ENCODE data around the gene TMEM213. TPM values are rescaled to one million over a fixed set of nuclear protein-coding genes. Genes with fewer than 3 reads are reported as not detected.
"Not testable (repeated sequence)": the region's sequence is repeated elsewhere in the genome, so short reads cannot be mapped to it uniquely, and the experiment has no call there.

Gene TMEM213
- total RNA-seq, 1 donor from 2014 or later: not detected

DNA sequence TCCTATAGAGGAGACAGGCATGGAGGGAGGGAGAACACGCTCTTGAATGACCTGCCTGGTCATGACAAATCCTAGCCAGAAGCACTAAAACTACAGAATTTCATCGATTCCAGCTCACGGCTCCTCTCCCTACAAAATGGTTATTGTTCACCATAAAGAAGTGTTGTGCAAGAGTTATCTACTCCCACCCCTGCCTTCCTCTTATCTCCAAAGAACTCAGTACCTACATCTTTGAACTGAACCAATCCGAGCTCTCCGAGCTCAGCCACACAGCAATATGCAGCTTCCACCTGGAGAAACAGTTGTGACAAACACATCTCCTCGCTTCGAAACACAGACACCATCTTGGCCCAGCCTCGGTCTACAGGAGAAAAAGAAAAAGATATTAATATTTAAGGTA lies 26.9 kb upstream of the TMEM213 start:
- H3K27ac Mint-ChIP-seq: no peak overlapping the region
- intact Hi-C loops (cut with micrococcal nuclease): no loop called here
- H3K4me3 Mint-ChIP-seq (ENCODE audit: low read depth): no peak overlapping the region
- no peaks in the 10 kb centered on the region for H3K36me3 Mint-ChIP-seq (ENCODE audit: low read depth)
- H3K9me3 Mint-ChIP-seq: no peaks in the 10 kb centered on the region
- H3K4me1 Mint-ChIP-seq (ENCODE audit: low read depth): no peaks in the 10 kb centered on the region
- DNase-seq (ENCODE audit: low spot score): no peak
- H3K27me3 Mint-ChIP-seq (ENCODE audit: low read depth): peaks cover 7% of the 10 kb centered on the region

DNA sequence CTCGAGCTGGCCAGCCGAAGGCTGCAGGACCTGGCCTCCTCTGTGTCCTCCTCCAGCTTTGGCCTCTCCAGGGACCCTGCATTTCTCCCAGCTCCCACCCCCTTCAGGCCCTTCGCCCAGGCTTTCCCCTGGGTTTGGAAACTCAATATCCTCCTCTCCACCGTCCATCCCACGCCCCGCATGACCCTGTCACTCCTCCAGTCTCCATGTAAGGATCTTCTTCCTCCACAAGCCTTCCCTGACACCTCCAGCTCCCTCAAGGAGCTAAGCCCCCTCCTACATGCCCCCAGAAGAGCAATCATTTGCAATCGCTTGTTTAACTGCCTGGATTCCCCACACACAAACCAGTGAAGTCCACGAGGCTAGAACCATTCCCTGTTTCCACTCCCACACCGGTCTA lies 24.6 kb upstream of the TMEM213 start:
- DNase-seq (ENCODE audit: low spot score): no peak
- Mint-ChIP-seq H3K4me3 (ENCODE audit: low read depth) (no peak overlapping the region), H3K27ac (no peak overlapping the region), H3K4me1 (ENCODE audit: low read depth) (no peaks in the 10 kb centered on the region), H3K27me3 (ENCODE audit: low read depth) (peaks cover 7% of the 10 kb centered on the region), H3K9me3 (no peaks in the 10 kb centered on the region), H3K36me3 (ENCODE audit: low read depth) (no peaks in the 10 kb centered on the region)
- intact Hi-C loops (cut with micrococcal nuclease): no loop called here

DNA sequence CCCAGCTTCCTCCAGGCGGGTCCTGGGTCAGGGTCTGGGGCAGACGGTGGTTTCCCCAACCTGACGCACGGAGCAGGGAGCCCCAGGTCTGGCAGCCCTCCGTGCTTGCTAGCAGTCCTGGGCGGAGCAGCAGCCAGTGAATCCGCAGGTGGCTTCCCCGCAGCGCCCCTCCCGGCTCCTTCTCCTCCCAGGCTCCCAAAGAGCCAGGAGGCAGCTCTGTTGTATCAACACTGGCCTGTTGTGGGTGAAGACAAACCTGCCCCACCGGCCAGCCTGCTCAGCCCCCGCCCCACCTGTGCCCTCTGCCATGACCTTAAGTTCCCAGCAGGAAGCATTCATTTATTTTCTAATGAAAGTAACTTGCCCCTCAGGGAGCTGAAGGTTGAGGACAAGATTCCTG lies 24.0 kb upstream of the TMEM213 start:
- Mint-ChIP-seq H3K36me3 (ENCODE audit: low read depth) (no peaks in the 10 kb centered on the region), H3K9me3 (no peaks in the 10 kb centered on the region), H3K27me3 (ENCODE audit: low read depth) (peaks cover 7% of the 10 kb centered on the region), H3K27ac (no peak overlapping the region), H3K4me1 (ENCODE audit: low read depth) (no peaks in the 10 kb centered on the region), H3K4me3 (ENCODE audit: low read depth) (no peak overlapping the region)
- DNase-seq (ENCODE audit: low spot score): no peak
- intact Hi-C loops (cut with micrococcal nuclease): no loop called here

DNA sequence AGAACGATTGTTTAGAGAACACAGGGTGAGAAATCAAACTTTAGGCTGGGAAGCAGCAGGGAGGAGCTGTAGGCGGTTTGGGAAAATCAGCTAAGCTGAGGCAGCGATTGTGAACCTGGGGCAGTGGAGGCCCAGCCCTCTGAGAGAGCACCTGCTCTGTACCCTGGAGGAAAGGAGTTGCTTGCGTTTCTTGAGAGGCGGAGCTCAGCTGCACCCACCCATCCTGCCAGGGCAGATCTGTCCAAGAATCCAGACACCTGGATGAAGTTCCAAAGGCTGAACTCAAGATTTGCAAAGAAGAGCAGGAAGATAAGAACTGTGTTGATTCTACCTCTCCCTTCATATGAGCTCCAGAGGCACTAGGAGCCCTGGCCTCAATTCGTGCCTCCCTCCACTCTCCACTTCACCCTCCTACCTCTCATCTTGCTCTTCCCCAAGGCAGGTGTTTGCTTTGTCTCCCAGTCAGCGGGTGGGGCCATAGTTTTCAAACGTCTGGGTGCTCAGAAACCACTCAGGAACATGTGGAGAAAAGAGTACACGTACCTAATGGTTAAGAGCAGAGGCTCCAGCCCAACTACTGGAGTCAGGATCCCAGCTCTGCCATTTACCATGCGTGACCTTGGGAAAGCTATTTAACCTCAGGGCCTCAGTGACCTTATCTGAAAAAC lies 21.5 kb upstream of the TMEM213 start:
- no peak for DNase-seq (ENCODE audit: low spot score)
- Mint-ChIP-seq H3K9me3 (no peaks in the 10 kb centered on the region), H3K27me3 (ENCODE audit: low read depth) (no peaks in the 10 kb centered on the region), H3K4me1 (ENCODE audit: low read depth) (no peaks in the 10 kb centered on the region), H3K36me3 (ENCODE audit: low read depth) (no peaks in the 10 kb centered on the region), H3K27ac (no peak overlapping the region), H3K4me3 (ENCODE audit: low read depth) (no peak overlapping the region)
- intact Hi-C loops (cut with micrococcal nuclease): no loop called here

DNA sequence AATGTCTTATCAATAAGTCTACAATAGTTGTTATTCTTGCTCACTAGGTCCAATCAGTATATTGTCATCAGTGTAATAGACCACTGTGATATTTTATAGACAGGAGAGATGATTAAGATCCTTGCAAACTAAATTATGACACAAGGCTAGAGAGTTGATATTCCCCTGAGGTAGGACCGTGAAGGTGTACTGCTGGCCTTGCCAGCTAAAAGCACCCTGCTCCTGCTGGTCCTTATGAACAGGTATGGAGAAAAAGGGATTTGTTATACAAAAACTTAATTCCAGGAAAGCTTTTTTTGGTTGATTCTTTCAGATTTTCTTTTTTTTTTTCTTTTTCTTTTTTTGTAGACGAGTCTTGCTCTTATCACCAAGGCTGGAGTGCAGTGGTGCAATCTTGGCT lies 16.8 kb upstream of the TMEM213 start:
- H3K36me3 Mint-ChIP-seq (ENCODE audit: low read depth): no peaks in the 10 kb centered on the region
- H3K4me1 Mint-ChIP-seq (ENCODE audit: low read depth): no peaks in the 10 kb centered on the region
- intact Hi-C loops (cut with micrococcal nuclease): no loop called here
- H3K4me3 Mint-ChIP-seq (ENCODE audit: low read depth): no peak overlapping the region
- no peaks in the 10 kb centered on the region for H3K9me3 Mint-ChIP-seq
- DNase-seq (ENCODE audit: low spot score): no peak
- peaks cover 5% of the 10 kb centered on the region for H3K27me3 Mint-ChIP-seq (ENCODE audit: low read depth)
- H3K27ac Mint-ChIP-seq: no peak overlapping the region

DNA sequence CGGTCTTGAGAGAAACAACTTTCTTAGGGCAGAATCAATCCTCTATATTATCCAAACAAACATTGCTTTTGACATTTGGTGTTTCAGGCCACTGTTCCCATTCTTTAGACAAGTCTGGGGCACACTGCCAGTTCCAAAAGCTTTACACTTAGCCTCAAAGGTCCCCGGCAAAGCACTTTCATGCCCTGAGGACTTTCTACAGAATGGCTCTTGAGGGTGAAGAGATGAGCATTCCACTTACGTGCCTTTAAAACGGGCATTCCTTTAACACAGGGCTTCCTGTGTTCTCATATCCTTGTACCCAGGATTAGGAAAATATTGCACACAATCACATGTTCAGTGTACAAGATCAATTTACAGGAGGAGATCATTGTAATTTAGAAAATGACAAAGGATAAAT lies 13.1 kb upstream of the TMEM213 start:
- Mint-ChIP-seq H3K36me3 (ENCODE audit: low read depth) (no peaks in the 10 kb centered on the region), H3K9me3 (peaks cover 12% of the 10 kb centered on the region), H3K27me3 (ENCODE audit: low read depth) (peaks cover 6% of the 10 kb centered on the region), H3K4me3 (ENCODE audit: low read depth) (no peak overlapping the region), H3K27ac (no peak overlapping the region), H3K4me1 (ENCODE audit: low read depth) (no peaks in the 10 kb centered on the region)
- intact Hi-C loops (cut with micrococcal nuclease): no loop called here
- DNase-seq (ENCODE audit: low spot score): no peak

DNA sequence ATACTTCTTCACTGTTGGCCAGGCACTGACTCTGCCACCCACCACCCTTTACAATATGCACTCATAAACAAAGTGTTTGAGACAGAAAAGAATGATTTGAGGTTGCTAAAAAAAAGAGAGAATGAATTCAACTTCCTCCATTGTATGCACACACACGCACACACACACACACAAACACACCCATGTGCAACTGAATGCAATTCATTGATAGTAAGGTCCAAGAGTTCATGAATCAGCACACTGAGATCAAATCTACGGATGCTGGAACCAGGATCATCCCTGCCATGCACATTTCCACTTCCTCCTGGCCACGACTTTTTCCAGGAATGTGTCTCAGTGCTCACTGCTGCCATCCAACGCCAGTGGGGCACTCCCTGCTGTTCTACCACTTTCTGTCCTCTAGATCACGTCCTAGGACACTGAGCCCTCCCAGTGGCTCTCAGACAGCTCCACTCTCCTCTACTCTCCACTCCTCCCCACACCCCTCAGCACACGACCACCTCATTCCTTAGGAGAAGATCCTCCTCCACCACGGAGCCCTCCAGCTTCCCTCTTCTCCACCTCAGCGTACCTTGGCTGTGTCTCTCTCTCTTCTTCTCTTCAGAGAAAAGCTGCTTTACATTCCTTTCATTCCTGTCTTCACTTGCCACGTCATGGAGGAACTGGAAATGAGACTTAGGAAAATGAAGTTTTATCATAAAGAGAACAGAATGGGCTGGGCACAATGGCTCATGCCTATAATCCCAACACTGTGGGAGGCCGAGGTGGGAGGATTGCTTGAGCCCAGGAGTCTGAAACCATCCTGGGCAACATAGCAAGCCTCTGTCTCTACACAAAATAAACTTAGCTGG lies 12.0 kb upstream of the TMEM213 start:
- intact Hi-C loops (cut with micrococcal nuclease): no loop called here
- Mint-ChIP-seq H3K36me3 (ENCODE audit: low read depth) (no peaks in the 10 kb centered on the region), H3K4me3 (ENCODE audit: low read depth) (no peak overlapping the region), H3K9me3 (peaks cover 12% of the 10 kb centered on the region), H3K27ac (no peak overlapping the region), H3K4me1 (ENCODE audit: low read depth) (no peaks in the 10 kb centered on the region), H3K27me3 (ENCODE audit: low read depth) (peaks cover 6% of the 10 kb centered on the region)
- no peak for DNase-seq (ENCODE audit: low spot score)

DNA sequence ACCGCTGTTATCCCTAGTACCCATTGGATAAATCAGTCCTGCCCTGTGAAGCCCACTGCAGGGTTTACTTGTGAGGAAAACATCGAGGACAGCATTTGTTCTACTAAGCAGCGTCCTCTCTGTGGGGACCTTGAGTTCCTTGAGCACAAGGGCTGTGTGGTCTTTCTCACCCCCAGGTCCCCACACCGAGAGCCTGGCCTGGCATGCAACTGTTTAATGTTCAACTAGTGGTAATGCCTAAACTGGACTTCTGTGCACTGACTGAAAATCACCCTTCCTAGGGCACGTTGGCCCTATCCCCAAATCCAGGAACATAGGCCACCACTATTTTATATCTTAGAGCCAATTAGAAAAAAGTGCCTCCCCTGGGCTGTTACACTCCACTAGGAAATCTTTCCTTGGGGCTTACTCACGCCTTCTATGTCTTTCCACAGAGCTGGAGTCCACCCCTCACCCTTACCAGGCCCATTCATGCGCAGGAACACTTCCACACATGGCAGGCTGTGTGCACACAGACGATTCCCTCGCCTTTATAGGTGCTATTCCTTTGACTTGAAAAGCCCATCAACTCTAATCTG lies 1.7 kb upstream of the TMEM213 start:
- Mint-ChIP-seq H3K27ac (no peak overlapping the region), H3K4me3 (ENCODE audit: low read depth) (no peak overlapping the region), H3K4me1 (ENCODE audit: low read depth) (peaks cover 2% of the 10 kb centered on the region), H3K36me3 (ENCODE audit: low read depth) (no peaks in the 10 kb centered on the region), H3K27me3 (ENCODE audit: low read depth) (peaks cover 19% of the 10 kb centered on the region), H3K9me3 (no peaks in the 10 kb centered on the region)
- no peak for DNase-seq (ENCODE audit: low spot score)
- intact Hi-C loops (cut with micrococcal nuclease): no loop called here

DNA sequence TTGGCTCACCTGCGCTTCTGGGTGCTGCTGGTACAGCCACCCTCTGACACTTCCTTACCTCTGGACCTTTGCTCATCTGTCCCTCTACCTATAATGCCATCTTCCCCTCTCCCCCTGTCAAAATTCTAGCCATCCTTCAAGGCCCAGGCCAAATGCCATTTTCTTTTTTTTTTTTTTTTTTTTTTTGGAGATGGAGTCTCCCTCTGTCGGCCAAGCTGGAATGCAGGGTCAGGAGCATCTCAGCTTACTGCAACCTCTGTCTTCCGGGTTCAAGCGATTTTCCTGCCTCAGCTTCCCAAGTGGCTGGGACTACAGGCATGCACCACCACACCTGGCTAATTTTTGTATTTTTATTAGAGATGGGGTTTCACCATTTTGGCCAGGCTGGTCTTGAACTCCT lies 748 bp upstream of the TMEM213 start:
- H3K4me3 Mint-ChIP-seq (ENCODE audit: low read depth); H3K9me3 Mint-ChIP-seq; intact Hi-C loops (cut with micrococcal nuclease); H3K27ac Mint-ChIP-seq; H3K4me1 Mint-ChIP-seq (ENCODE audit: low read depth); DNase-seq (ENCODE audit: low spot score); H3K36me3 Mint-ChIP-seq (ENCODE audit: low read depth): not testable (repeated sequence)
- H3K27me3 Mint-ChIP-seq (ENCODE audit: low read depth): peaks cover 15% of the 10 kb centered on the region

DNA sequence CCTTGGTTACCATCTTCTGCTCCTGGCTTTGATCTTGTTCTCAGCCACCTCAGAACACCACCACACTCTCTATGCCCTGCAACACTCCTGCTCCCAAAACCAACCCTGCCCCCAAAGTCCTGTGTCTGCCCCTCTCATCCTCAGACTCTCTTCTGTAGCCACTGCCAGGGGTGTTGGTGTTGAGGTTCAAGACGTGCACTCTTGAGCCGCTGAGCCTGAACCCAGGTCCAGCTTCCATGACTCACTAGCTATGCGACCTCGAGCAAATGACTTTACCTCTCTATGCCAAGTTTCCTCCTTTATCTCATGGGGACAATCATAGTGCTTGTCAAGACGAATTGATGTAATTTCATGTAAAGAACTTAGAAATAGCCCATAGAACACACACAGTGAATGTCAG lies 1.0 kb downstream of the TMEM213 start:
- peaks cover 2% of the 10 kb centered on the region for H3K4me1 Mint-ChIP-seq (ENCODE audit: low read depth)
- H3K27me3 Mint-ChIP-seq (ENCODE audit: low read depth): peaks cover 12% of the 10 kb centered on the region
- H3K27ac Mint-ChIP-seq: no peak overlapping the region
- H3K4me3 Mint-ChIP-seq (ENCODE audit: low read depth): no peak overlapping the region
- DNase-seq (ENCODE audit: low spot score): no peak
- no peaks in the 10 kb centered on the region for H3K9me3 Mint-ChIP-seq
- no peaks in the 10 kb centered on the region for H3K36me3 Mint-ChIP-seq (ENCODE audit: low read depth)
- intact Hi-C loops (cut with micrococcal nuclease): no loop called here

DNA sequence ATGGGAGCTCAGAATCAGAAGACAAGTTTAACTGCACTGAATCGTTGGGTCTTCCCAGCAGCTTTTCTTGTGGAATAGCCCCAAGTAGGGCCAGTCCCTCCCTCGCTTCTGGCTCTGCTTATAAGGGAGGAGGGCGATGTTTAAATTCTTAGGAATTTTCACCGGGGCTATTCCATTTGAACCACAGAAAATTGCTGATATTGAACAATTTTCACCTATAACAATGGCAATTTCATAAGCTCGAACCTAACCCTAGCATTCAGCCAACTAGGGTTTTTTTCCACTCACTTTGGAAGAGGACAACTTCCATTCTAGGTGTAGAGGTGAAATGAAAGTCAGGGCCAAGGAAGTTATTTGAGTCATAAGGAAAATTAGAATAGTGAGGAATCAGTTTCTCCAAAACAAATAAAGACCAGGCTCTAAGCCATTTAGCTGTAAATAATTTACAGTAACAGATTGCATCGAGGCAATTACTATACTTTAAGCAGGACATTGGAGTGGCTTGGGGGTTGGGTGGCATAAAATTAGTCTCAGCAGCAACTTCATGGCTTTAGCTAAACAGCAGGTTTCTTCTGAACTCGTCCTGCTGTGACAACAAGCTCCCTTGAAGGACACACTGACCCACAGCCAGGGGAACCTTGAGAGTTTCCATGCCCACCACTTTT lies 1.7 kb downstream of the TMEM213 start:
- no peak for DNase-seq (ENCODE audit: low spot score)

DNA sequence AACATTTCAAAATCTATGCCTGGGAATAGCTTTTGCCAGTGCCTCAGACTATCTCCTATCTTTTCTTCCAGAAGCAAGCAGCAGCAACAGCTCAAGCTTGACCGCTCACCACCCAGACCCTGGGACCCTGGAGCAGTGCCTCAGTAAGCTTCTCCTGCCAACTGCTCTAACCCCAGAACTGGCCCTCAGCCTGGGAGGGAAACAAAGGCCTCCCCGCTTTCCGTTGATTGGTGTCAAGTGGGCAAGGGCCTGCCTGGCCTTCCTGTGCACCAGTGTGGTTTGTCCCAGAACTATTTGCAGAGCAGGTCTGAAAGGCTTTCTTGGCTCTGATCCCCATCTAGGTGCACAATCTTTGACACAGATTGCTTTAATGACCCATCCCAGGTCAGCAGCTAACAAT lies 3.5 kb downstream of the TMEM213 start:
- intact Hi-C loops (cut with micrococcal nuclease): no loop called here
- H3K4me3 Mint-ChIP-seq (ENCODE audit: low read depth): no peak overlapping the region
- H3K4me1 Mint-ChIP-seq (ENCODE audit: low read depth): peaks cover 8% of the 10 kb centered on the region
- no peaks in the 10 kb centered on the region for H3K36me3 Mint-ChIP-seq (ENCODE audit: low read depth)
- no peaks in the 10 kb centered on the region for H3K9me3 Mint-ChIP-seq
- no peak overlapping the region for H3K27ac Mint-ChIP-seq
- peaks cover 17% of the 10 kb centered on the region for H3K27me3 Mint-ChIP-seq (ENCODE audit: low read depth)
- DNase-seq (ENCODE audit: low spot score): no peak

More for the DNA sequence above, 1.7 kb downstream of the TMEM213 start:
- Mint-ChIP-seq H3K9me3 (no peaks in the 10 kb centered on the region), H3K36me3 (ENCODE audit: low read depth) (no peaks in the 10 kb centered on the region), H3K4me3 (ENCODE audit: low read depth) (no peak overlapping the region), H3K27ac (no peak overlapping the region), H3K27me3 (ENCODE audit: low read depth) (peaks cover 12% of the 10 kb centered on the region), H3K4me1 (ENCODE audit: low read depth) (peaks cover 2% of the 10 kb centered on the region)
- intact Hi-C loops (cut with micrococcal nuclease): no loop called here

DNA sequence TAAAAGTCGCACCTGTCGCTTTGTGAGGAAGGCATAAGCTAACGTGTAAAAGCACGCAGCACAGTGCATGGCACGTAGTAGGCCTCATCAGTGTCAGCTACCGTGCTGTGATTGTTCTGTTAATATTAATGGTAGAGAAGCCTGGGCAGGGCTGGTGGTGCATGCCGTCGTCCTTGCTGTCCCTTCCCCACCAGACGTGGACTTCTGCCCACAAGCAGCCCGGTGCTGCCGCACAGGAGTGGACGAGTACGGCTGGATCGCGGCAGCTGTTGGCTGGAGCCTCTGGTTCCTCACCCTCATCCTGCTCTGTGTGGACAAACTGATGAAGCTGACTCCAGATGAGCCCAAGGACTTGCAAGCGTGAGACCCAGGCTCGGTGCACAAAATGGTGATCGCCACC lies 4.9 kb downstream of the TMEM213 start:
- no peak overlapping the region for H3K27ac Mint-ChIP-seq

More for the DNA sequence above, 4.9 kb downstream of the TMEM213 start:
- Mint-ChIP-seq H3K9me3 (no peaks in the 10 kb centered on the region), H3K4me1 (ENCODE audit: low read depth) (peaks cover 6% of the 10 kb centered on the region), H3K36me3 (ENCODE audit: low read depth) (no peaks in the 10 kb centered on the region), H3K4me3 (ENCODE audit: low read depth) (no peak overlapping the region), H3K27me3 (ENCODE audit: low read depth) (peaks cover 12% of the 10 kb centered on the region)
- intact Hi-C loops (cut with micrococcal nuclease): no loop called here
- DNase-seq (ENCODE audit: low spot score): no peak

Data from activated T-helper 2 cell treated with anti-CD3 and anti-CD28 coated beads, Interferon-gamma antibody, Interleukin-2, Interleukin-4, amounts not matched to agents 10 μg/mL and 5 μg/mL and 100 μg/mL, durations not matched to agents 14 hours and 24 hours and 36 hours (primary cell).